ENCODE measurements around the gene FGFR3.

- TF ChIP-seq POLR2A (IDR thresholded peaks at IDR 0.05; ENCODE audit: low read depth, low read length), result no peak
- TF ChIP-seq TAF1 (IDR thresholded peaks at IDR 0.05; ENCODE audit: low read depth, low read length), result no peak
- no peak for TF ChIP-seq POLR2AphosphoS5 (IDR thresholded peaks at IDR 0.05; ENCODE audit: low read depth, low read length)
- TF ChIP-seq PAX5 (IDR thresholded peaks at IDR 0.05; ENCODE audit: insufficient read depth, low read length, severe bottlenecking), result no peak
- TF ChIP-seq POU2F2 (IDR thresholded peaks at IDR 0.05; ENCODE audit: low read depth, low read length), result no peak
These were observed 19.6 kb downstream of the FGFR3 start for GRCh38 chr4:1812720-1813119.
